Measurements from ENCODE around the gene CAPN9.

- no peak for TF ChIP-seq CTCF (IDR thresholded peaks at IDR 0.05)
- TF ChIP-seq EZH2phosphoT487 (IDR thresholded peaks at IDR 0.05) = no peak
These were observed 41.5 kb downstream of the CAPN9 start for GRCh38 chr1:230788561-230789275.

Measured in neural progenitor cell (in vitro differentiated cells).